GM23338 (cell line): ENCODE measurements around the gene NLGN1. TPM values are rescaled to one million over a fixed set of nuclear protein-coding genes. Genes with fewer than 3 reads are reported as not detected.

Source experiments
- ATAC-seq: fragments of 200-7000 bp; cut with Tn5 transposase; 3 replicates; pipeline ENCODE4 v1.9.1; 2020
- DNase-seq: peaks from one replicate; pipeline ENCODE4 v3.0.0-alpha.2; 2015; ENCODE audit warnings: low spot score
- H2AFZ ChIP-seq: fragments of 200-600 bp; sonication (generic); 2 replicates; pipeline ENCODE4 v1.8.0; 2016; ENCODE audit warnings: antibody characterized with exemption, mild to moderate bottlenecking, moderate library complexity
- H3F3A ChIP-seq: fragments of 200-600 bp; sonication (generic); replicated peaks from 2 replicates; pipeline ENCODE4 v1.8.0; 2017; ENCODE audit warnings: antibody characterized with exemption, mixed run types, low read depth
- H3K27ac ChIP-seq: fragments of 200-600 bp; sonication (generic); 2 replicates; pipeline ENCODE4 v1.6.1; 2016; ENCODE audit warnings: low read depth
- H3K27me3 ChIP-seq: fragments of 200-600 bp; sonication (generic); 2 replicates; pipeline ENCODE4 v1.8.0; 2016; ENCODE audit warnings: mild to moderate bottlenecking, mixed run types, moderate library complexity; ENCODE audit not compliant: insufficient read depth
- H3K36me3 ChIP-seq: fragments of 200-600 bp; sonication (generic); 2 replicates; pipeline ENCODE4 v1.8.0; 2016; ENCODE audit warnings: mild to moderate bottlenecking; ENCODE audit not compliant: insufficient read depth
- H3K4me1 ChIP-seq: fragments of 200-600 bp; sonication (generic); 2 replicates; pipeline ENCODE4 v1.8.0; 2016; ENCODE audit warnings: mild to moderate bottlenecking, moderate library complexity; ENCODE audit not compliant: insufficient read depth
- H3K4me2 ChIP-seq: fragments of 200-600 bp; sonication (generic); 2 replicates; pipeline ENCODE4 v1.7.1; 2017; ENCODE audit warnings: mixed run types
- H3K4me3 ChIP-seq: fragments of 200-600 bp; sonication (generic); 2 replicates; pipeline ENCODE4 v1.6.1; 2016; ENCODE audit warnings: mixed run types
- H3K79me2 ChIP-seq: fragments of 200-600 bp; sonication (generic); replicated peaks from 2 replicates; pipeline ENCODE4 v1.8.0; 2017; ENCODE audit warnings: mild to moderate bottlenecking; ENCODE audit not compliant: insufficient read depth
- H3K9me2 ChIP-seq: fragments of 200-600 bp; sonication (generic); 2 replicates; pipeline ENCODE4 v1.8.0; 2017; ENCODE audit not compliant: insufficient read depth
- H4K20me1 ChIP-seq: fragments of 200-600 bp; sonication (generic); replicated peaks from 2 replicates; pipeline ENCODE4 v1.8.0; 2017; ENCODE audit warnings: mild to moderate bottlenecking; ENCODE audit not compliant: insufficient read depth
- H3K27ac Mint-ChIP-seq: 2 replicates; pipeline ENCODE4 v1.8.0; 2020; ENCODE audit warnings: inconsistent platforms, mild to moderate bottlenecking, moderate library complexity, mixed read lengths
- H3K27me3 Mint-ChIP-seq: 3 replicates; pipeline ENCODE4 v1.8.0; 2022; ENCODE audit warnings: low read depth, mild to moderate bottlenecking, moderate library complexity, mixed read lengths, inconsistent platforms; ENCODE audit not compliant: insufficient read depth, poor library complexity
- H3K36me3 Mint-ChIP-seq: 3 replicates; pipeline ENCODE4 v1.8.0; 2021; ENCODE audit warnings: low read depth, mild to moderate bottlenecking, inconsistent platforms, moderate library complexity, mixed read lengths
- H3K4me1 Mint-ChIP-seq: 3 replicates; pipeline ENCODE4 v1.8.0; 2020; ENCODE audit warnings: mild to moderate bottlenecking, inconsistent platforms, mixed read lengths
- H3K4me3 Mint-ChIP-seq: 3 replicates; pipeline ENCODE4 v1.8.0; 2021; ENCODE audit warnings: moderate library complexity, mild to moderate bottlenecking, inconsistent platforms, mixed read lengths
- H3K9me3 Mint-ChIP-seq: 3 replicates; pipeline ENCODE4 v1.8.0; 2020; ENCODE audit warnings: moderate library complexity, mild to moderate bottlenecking, inconsistent platforms, mixed read lengths
- EZH2phosphoT487 ChIP-seq: fragments of 200-600 bp; sonication (generic); IDR thresholded peaks from one replicate; pipeline ENCODE4 v1.8.1; 2018; ENCODE audit warnings: antibody characterized with exemption; ENCODE audit not compliant: unreplicated experiment
- JUNB ChIP-seq: IDR thresholded peaks from one replicate; pipeline ENCODE4 v1.6.1; 2016; ENCODE audit warnings: antibody characterized with exemption; ENCODE audit not compliant: unreplicated experiment
- STAT1 ChIP-seq: IDR thresholded peaks from one replicate; pipeline ENCODE4 v1.6.1; 2016; ENCODE audit warnings: antibody characterized with exemption; ENCODE audit not compliant: unreplicated experiment
- ZNF114 ChIP-seq: fragments of 250-450 bp; sonication (Bioruptor Pico); IDR thresholded peaks from 2 replicates; pipeline ENCODE4 v1.5.0; 2020; ENCODE audit warnings: mild to moderate bottlenecking, moderate library complexity
- ZNF462 ChIP-seq: fragments of 250-450 bp; sonication (Bioruptor Pico); IDR thresholded peaks from 2 replicates; pipeline ENCODE4 v1.5.0; 2020; ENCODE audit warnings: mild to moderate bottlenecking, moderate library complexity
- polyA plus RNA-seq: library from polyadenylated mRNA; unstranded; fragments of >200 nt; fragmentation: Nextera tagmentation; extraction: Ambion mirVana; gene quantifications from 2 replicates; pipeline ENCODE4 v1.2.1, GENCODE V29; 2016
- total RNA-seq: library from RNA; depleted of rRNA; stranded (reverse); fragments of >200 nt; shearing (Covaris generic); gene quantifications from 2 replicates; pipeline ENCODE4 v1.2.3, GENCODE V29; 2014
- TF ChIP-seq, protein P1 (sequence below): IDR thresholded peaks from one replicate; pipeline ENCODE4 v1.6.1; 2018; ENCODE audit warnings: antibody characterized with exemption; ENCODE audit not compliant: unreplicated experiment

Gene NLGN1
- total and polyA plus RNA-seq, 2 experiments from 2014 or later = 6.5 to 18.6 TPM

GRCh38 chr3:174287705-174288104 lies 890.2 kb downstream of the NLGN1 start (continued):
- TF ChIP-seq, protein P1, sequence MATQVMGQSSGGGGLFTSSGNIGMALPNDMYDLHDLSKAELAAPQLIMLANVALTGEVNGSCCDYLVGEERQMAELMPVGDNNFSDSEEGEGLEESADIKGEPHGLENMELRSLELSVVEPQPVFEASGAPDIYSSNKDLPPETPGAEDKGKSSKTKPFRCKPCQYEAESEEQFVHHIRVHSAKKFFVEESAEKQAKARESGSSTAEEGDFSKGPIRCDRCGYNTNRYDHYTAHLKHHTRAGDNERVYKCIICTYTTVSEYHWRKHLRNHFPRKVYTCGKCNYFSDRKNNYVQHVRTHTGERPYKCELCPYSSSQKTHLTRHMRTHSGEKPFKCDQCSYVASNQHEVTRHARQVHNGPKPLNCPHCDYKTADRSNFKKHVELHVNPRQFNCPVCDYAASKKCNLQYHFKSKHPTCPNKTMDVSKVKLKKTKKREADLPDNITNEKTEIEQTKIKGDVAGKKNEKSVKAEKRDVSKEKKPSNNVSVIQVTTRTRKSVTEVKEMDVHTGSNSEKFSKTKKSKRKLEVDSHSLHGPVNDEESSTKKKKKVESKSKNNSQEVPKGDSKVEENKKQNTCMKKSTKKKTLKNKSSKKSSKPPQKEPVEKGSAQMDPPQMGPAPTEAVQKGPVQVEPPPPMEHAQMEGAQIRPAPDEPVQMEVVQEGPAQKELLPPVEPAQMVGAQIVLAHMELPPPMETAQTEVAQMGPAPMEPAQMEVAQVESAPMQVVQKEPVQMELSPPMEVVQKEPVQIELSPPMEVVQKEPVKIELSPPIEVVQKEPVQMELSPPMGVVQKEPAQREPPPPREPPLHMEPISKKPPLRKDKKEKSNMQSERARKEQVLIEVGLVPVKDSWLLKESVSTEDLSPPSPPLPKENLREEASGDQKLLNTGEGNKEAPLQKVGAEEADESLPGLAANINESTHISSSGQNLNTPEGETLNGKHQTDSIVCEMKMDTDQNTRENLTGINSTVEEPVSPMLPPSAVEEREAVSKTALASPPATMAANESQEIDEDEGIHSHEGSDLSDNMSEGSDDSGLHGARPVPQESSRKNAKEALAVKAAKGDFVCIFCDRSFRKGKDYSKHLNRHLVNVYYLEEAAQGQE = no peak
- TF ChIP-seq ZNF114 (CRISPR knock-in tag) = no peak
- TF ChIP-seq ZNF462 (CRISPR knock-in tag) = no peak
- TF ChIP-seq JUNB = no peak
- TF ChIP-seq EZH2phosphoT487 = no peak

GRCh38 chr3:174294616-174295015 lies 897.1 kb downstream of the NLGN1 start:
- Mint-ChIP-seq H3K36me3 (no peaks in the 10 kb centered on the region), H3K4me1 (peaks cover 24% of the 10 kb centered on the region), H3K9me3 (no peaks in the 10 kb centered on the region), H3K27ac (no peak overlapping the region), H3K4me3 (no peak overlapping the region), H3K27me3 (no peaks in the 10 kb centered on the region)
- Histone ChIP-seq H3K27me3 (no peaks in the 10 kb centered on the region), H3K27ac (no peak overlapping the region), H3K4me2 (no peak overlapping the region), H2AFZ (no peak overlapping the region), H3K36me3 (no peaks in the 10 kb centered on the region), H3K9me2 (no peaks in the 10 kb centered on the region; the same call in 1 of the 2 replicates), H3F3A (no peaks in the 10 kb centered on the region), H4K20me1 (no peaks in the 10 kb centered on the region), H3K4me3 (no peak overlapping the region), H3K4me1 (peaks cover 34% of the 10 kb centered on the region), H3K79me2 (no peaks in the 10 kb centered on the region)
- ATAC-seq = no peak
- no peak for DNase-seq
- no peak for TF ChIP-seq JUNB
- TF ChIP-seq ZNF462 (CRISPR knock-in tag) = no peak
- TF ChIP-seq STAT1 = no peak
